Measurements from ENCODE around the gene IGSF1. TPM values are rescaled to one million over a fixed set of nuclear protein-coding genes. Genes with fewer than 3 reads are reported as not detected.

Gene IGSF1
- total and polyA plus RNA-seq, 2 of the 4 experiments (the other 2 are of a cell fraction), result not detected

DNA sequence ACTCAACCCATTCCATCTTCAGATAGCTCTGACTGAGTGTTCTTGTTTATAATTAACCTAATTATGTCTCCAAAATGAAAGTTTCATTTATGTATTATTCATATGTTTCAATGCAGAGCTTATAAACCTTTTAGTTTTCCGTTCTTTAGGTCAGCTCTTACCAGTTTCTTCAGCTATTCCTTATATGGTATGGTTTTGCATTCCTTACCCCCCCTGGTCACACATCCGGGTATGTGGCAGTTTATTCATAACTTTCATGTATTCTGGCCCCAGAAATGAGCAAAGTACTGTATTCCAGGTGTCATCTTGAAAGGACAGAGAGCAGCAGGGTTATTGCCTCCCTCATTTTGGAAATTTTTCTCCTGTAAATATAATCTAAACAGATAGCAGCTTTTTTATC lies 16.8 kb upstream of the IGSF1 start:
- dilution Hi-C loops (cut with HindIII; ENCODE audit: low sequenced_read_pairs, unreplicated experiment), result no loop called here
- POLR2A ChIA-PET (ENCODE audit: unreplicated experiment), result no interaction called here
- Histone ChIP-seq H3K4ac (ENCODE audit: low read depth, low read length) (no peak overlapping the region), H3K36me3 (ENCODE audit: control insufficient read depth, insufficient read depth, low read length) (no peaks in the 10 kb centered on the region), H3K18ac (ENCODE audit: low read depth, low read length) (no peak overlapping the region), H3K4me1 (ENCODE audit: control insufficient read depth, insufficient read depth, low read length) (no peaks in the 10 kb centered on the region), H4K91ac (ENCODE audit: insufficient read depth, low read depth, low read length) (no peak overlapping the region), H2AFZ (replicated peaks; ENCODE audit: low read length, poor library complexity) (no peak overlapping the region), H3K4me3 (ENCODE audit: insufficient read depth, low read depth, low read length) (no peak overlapping the region), H3K14ac (replicated peaks; ENCODE audit: low read depth, low read length) (no peak overlapping the region), H3K4me2 (ENCODE audit: low read depth, low read length) (no peak overlapping the region), H2AK9ac (replicated peaks; ENCODE audit: low read depth, low read length, poor library complexity) (no peak overlapping the region), H3K79me1 (ENCODE audit: low read depth in 1 of 2, low read length in 2 of 2) (no peaks in the 10 kb centered on the region), H3K56ac (ENCODE audit: extremely low read depth, insufficient read depth, low read length) (no peak overlapping the region), H2AK5ac (ENCODE audit: low read depth, low read length) (no peak overlapping the region), H2BK120ac (ENCODE audit: low read depth, low read length) (no peak overlapping the region), H3K27me3 (ENCODE audit: control insufficient read depth, insufficient read depth, low read length) (peaks cover 2% of the 10 kb centered on the region; the same call in 1 of the 2 replicates), H2BK20ac (ENCODE audit: low read depth, low read length) (no peak overlapping the region), H3K23ac (ENCODE audit: low read depth, low read length) (no peak overlapping the region), H3K27ac (ENCODE audit: insufficient read depth, low read length) (no peak overlapping the region), H4K8ac (ENCODE audit: low read depth in 2 of 2, low read length in 2 of 2) (no peak overlapping the region), H4K20me1 (ENCODE audit: insufficient read depth, low read length) (no peaks in the 10 kb centered on the region), H3K9ac (ENCODE audit: low read depth, low read length) (no peak overlapping the region), H2BK15ac (ENCODE audit: low read depth, low read length) (no peak overlapping the region), H3K9me3 (ENCODE audit: control insufficient read depth, insufficient read depth, low read length) (no peaks in the 10 kb centered on the region; the same call in 1 of the 2 replicates), H4K5ac (ENCODE audit: low read depth, low read length) (no peak overlapping the region), H2BK5ac (ENCODE audit: low read depth, low read length, poor library complexity, severe bottlenecking) (no peak overlapping the region), H3K9me1 (ENCODE audit: insufficient read depth, low read length) (no peaks in the 10 kb centered on the region)
- ATAC-seq (ENCODE audit: low read depth), result no peak
- CTCF ChIA-PET, result no interaction called here
- intact Hi-C loops (cut with micrococcal nuclease), result no loop called here
- TF ChIP-seq USF2 (IDR thresholded peaks at IDR 0.05; ENCODE audit: low read depth, low read length) (no peak), NFE2L2 (IDR thresholded peaks at IDR 0.05; ENCODE audit: low read depth, low read length) (no peak), BHLHE40 (IDR thresholded peaks at IDR 0.05; ENCODE audit: low read depth, low read length) (no peak), SMC3 (IDR thresholded peaks at IDR 0.05; ENCODE audit: low read depth, low read length) (no peak), CHD1 (IDR thresholded peaks at IDR 0.05; ENCODE audit: low read depth, low read length) (no peak), MAFK (IDR thresholded peaks at IDR 0.05; ENCODE audit: low read depth, low read length) (no peak), POLR2A (IDR thresholded peaks at IDR 0.05; ENCODE audit: low read depth, low read length) (no peak), RFX5 (IDR thresholded peaks at IDR 0.05; ENCODE audit: low read depth, low read length) (no peak), CEBPB (IDR thresholded peaks at IDR 0.05; ENCODE audit: low read depth, low read length) (no peak), CTCF (conservative IDR thresholded peaks at IDR 0.05; ENCODE audit: low read depth, low read length) (no peak), MXI1 (IDR thresholded peaks at IDR 0.05; ENCODE audit: borderline replicate concordance, low read depth, low read length) (no peak), FOS (IDR thresholded peaks at IDR 0.05; ENCODE audit: low read depth, low read length) (no peak), MAZ (IDR thresholded peaks at IDR 0.05; ENCODE audit: borderline replicate concordance, low read depth, low read length) (no peak), RAD21 (IDR thresholded peaks at IDR 0.05; ENCODE audit: low read length) (no peak), RCOR1 (IDR thresholded peaks at IDR 0.05; ENCODE audit: insufficient replicate concordance, low read length) (no peak)
- TF ChIP-seq, protein P1, sequence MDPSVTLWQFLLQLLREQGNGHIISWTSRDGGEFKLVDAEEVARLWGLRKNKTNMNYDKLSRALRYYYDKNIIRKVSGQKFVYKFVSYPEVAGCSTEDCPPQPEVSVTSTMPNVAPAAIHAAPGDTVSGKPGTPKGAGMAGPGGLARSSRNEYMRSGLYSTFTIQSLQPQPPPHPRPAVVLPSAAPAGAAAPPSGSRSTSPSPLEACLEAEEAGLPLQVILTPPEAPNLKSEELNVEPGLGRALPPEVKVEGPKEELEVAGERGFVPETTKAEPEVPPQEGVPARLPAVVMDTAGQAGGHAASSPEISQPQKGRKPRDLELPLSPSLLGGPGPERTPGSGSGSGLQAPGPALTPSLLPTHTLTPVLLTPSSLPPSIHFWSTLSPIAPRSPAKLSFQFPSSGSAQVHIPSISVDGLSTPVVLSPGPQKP (IDR thresholded peaks at IDR 0.05; ENCODE audit: borderline replicate concordance, low read depth, low read length), result no peak
- in situ Hi-C loops (cut with MboI; ENCODE audit: low sequenced_read_pairs), result no loop called here
- no TSS peak for BruUV-seq (replicated peaks)
- WGBS, 2 experiments (ENCODE audit: extremely low coverage in 2 of 2, insufficient read length in 1 of 2), result no CpG with 5 or more reads among the region's 2 CpGs
- no peak for DNase-seq

All from IMR-90 (cell line).